GM08714 (cell line): ENCODE measurements around the gene GYG1.

Source experiments
- H3K4me3 ChIP-seq: fragments of 200-500 bp; sonication (Bioruptor generic); 2 replicates; pipeline ENCODE4 v1.5.1; 2014; ENCODE audit warnings: mild to moderate bottlenecking, low read length, inconsistent platforms
- ZNF274 ChIP-seq: IDR thresholded peaks from 2 replicates; pipeline ENCODE4 v1.6.1; 2012; ENCODE audit warnings: mild to moderate bottlenecking, low read depth, low read length

The GYG1 gene

DNA sequence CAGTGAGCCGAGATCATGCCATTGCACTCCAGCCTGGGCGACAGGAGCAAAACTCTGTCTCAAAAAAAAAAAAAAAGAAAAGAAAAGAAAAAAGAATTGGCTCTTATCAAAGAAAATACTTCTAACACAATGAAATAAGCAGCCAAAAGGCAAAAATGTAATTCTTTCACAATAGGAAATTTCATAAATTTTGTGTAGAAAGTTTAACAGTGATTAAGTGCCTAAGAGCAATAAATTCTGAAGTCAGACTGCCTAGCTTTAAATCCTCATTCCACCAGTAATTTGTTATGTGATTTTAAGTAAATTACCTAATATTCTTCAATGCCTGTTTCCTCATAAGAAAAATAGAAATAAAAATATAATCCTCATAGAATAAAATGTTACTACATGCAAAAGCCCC, 70.4 kb downstream of the GYG1 start:
- no peak for TF ChIP-seq ZNF274
- no peak overlapping the region for H3K4me3 ChIP-seq

DNA sequence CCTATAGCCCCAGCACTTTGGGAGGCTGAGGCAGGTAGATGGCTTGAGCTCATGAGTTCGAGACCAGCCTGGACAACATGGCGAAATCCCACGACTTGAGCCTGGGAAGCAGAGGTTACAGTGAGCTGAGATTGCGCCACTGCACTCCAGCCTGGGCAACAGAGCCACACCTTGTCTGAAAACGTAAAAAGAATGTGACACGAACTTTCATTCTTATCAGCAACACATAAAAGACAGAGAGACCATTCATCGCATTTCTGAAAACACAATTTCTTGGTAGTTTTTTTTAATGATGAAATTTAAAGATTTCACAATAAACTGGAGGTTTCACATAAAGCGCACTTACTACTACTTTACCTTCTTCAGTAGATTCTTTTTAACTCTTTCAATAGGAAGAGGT, 76.5 kb downstream of the GYG1 start:
- no peak for TF ChIP-seq ZNF274
- no peak overlapping the region for H3K4me3 ChIP-seq
